ENCODE data around the gene BLOC1S1. TPM values are rescaled to one million over a fixed set of nuclear protein-coding genes. Genes with fewer than 3 reads are reported as not detected.
A peak's percentile ranks its signal among the peaks of the same experiment; 100 is the strongest.

The BLOC1S1 gene
- total RNA-seq, 1 experiment from 2014 or later, result 85.5 TPM

DNA sequence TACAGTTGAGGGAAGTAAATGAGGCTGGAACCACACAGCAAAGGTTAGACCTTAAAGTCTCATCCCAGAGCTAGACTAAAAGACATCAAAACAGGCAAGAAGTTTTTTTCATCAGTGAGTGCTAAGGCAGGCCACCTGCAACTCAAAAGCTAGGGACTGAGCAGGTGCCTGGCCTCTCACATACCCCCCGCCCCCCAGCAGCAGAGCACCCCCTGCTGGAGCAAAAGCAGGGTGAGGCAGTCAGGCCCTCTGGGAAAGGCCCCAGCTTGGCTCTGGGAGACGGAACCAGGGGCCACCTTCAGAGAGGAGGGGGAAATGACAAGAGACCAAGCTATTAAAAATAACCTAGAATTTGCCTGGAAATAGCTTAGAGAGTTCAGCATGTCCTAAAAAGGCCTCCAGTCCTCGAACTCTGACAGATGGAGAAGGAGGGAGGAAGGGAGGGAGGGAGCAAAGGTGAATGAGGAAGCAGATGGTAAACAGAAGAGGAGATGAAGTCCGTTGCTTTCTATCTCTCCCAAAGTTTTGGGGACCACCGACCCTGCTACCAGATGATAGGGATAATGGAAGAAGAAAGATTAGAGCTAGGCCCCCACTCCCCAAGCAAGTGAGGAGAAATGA lies 10.0 kb upstream of the BLOC1S1 start:
- H3K9me2 ChIP-seq (ENCODE audit: insufficient read depth), result no peaks in the 10 kb centered on the region
- DNase-seq (ENCODE audit: low read depth, low spot score) (no peak), ATAC-seq (peak; percentile 63)
- no peak overlapping the region for H3K27ac ChIP-seq (ENCODE audit: low read depth, low read length)
- intact Hi-C loops (cut with micrococcal nuclease), result no loop called here
- H3K4me3 ChIP-seq (replicated peaks in 1 of 2; ENCODE audit: low read depth in 1 of 2, low read length in 2 of 2), result no peak overlapping the region
- TF ChIP-seq ELF1 (IDR thresholded peaks at IDR 0.05; ENCODE audit: borderline replicate concordance, low read depth) (no peak), CBX3 (IDR thresholded peaks at IDR 0.05; ENCODE audit: low read depth) (no peak), ZNF274 (IDR thresholded peaks at IDR 0.05; ENCODE audit: low read depth, low read length) (no peak), RAD21 (IDR thresholded peaks at IDR 0.05; ENCODE audit: low read depth) (peak; percentile 42; the same call in 1 of the 2 replicates), MAX (IDR thresholded peaks at IDR 0.05) (no peak)
- TF ChIP-seq, protein P1, sequence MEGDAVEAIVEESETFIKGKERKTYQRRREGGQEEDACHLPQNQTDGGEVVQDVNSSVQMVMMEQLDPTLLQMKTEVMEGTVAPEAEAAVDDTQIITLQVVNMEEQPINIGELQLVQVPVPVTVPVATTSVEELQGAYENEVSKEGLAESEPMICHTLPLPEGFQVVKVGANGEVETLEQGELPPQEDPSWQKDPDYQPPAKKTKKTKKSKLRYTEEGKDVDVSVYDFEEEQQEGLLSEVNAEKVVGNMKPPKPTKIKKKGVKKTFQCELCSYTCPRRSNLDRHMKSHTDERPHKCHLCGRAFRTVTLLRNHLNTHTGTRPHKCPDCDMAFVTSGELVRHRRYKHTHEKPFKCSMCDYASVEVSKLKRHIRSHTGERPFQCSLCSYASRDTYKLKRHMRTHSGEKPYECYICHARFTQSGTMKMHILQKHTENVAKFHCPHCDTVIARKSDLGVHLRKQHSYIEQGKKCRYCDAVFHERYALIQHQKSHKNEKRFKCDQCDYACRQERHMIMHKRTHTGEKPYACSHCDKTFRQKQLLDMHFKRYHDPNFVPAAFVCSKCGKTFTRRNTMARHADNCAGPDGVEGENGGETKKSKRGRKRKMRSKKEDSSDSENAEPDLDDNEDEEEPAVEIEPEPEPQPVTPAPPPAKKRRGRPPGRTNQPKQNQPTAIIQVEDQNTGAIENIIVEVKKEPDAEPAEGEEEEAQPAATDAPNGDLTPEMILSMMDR (IDR thresholded peaks at IDR 0.05 in 2 of 3, conservative IDR thresholded peaks at IDR 0.05 in 1 of 3; ENCODE audit: borderline replicate concordance in 1 of 3, insufficient read depth in 1 of 3, low read depth in 2 of 3, low read length in 2 of 3), result peak; percentile 67 to 70 (median 69); a peak in 5 of 6 replicates
- H3K27me3 ChIP-seq (ENCODE audit: insufficient read depth, low read length), result peaks cover 15% of the 10 kb centered on the region; the same call in 1 of the 2 replicates
- ChIA-PET CTCF (interaction anchor here (0.8 to 2.9 kb wide), 8 partner anchors 10 to 32 kb away, joined by 3 to 19 read pairs (median 4); partner anchors contain the start of genes BLOC1S1 and RDH5), POLR2A (no interaction called here), RAD21 (ENCODE audit: low non-redundant PET in 1 of 2, low total read pairs in 2 of 2, uncharacterized antibody in 2 of 2, unreplicated experiment in 2 of 2) (no interaction called here)
- peaks cover 4 to 15% of the 10 kb centered on the region in 2 experiments; a peak in 3 of 4 replicates for H3K4me1 ChIP-seq (ENCODE audit: control insufficient read depth in 1 of 2, insufficient read depth in 2 of 2, low read length in 2 of 2)
- no peak overlapping the region for H2AFZ ChIP-seq (ENCODE audit: low read depth, low read length, poor library complexity, severe bottlenecking)
- no TSS peak for BruUV-seq (replicated peaks)
- no peak overlapping the region for H3K4me2 ChIP-seq (ENCODE audit: low read length)
- H4K20me1 ChIP-seq (ENCODE audit: insufficient read depth), result no peaks in the 10 kb centered on the region
- no peaks in the 10 kb centered on the region for H3K36me3 ChIP-seq (ENCODE audit: control insufficient read depth in 1 of 2, insufficient read depth in 2 of 2, low read length in 2 of 2)
- no peaks in the 10 kb centered on the region for H3K79me2 ChIP-seq (ENCODE audit: insufficient read depth, low read length)
- H3K9me3 ChIP-seq (ENCODE audit: control insufficient read depth in 1 of 2, insufficient read depth in 1 of 2, low read depth in 1 of 2, low read length in 2 of 2), result no peaks in the 10 kb centered on the region
- H3K9ac ChIP-seq (ENCODE audit: low read length), result no peak overlapping the region
